GM21825 (cell line): ENCODE measurements around the gene PKN2.
"Not testable (repeated sequence)": the region's sequence is repeated elsewhere in the genome, so short reads cannot be mapped to it uniquely, and the experiment has no call there.

Experiments used
- ATAC-seq: cut with Tn5 transposase; IDR thresholded peaks from one replicate; pipeline ENCODE4 v1.9.1; 2021; ENCODE audit warnings: mild to moderate bottlenecking, moderate library complexity; ENCODE audit not compliant: unreplicated experiment

Gene PKN2

GRCh38 chr1:88876573-88877365 is 192.7 kb downstream of the PKN2 start:
- ATAC-seq: no peak

- ATAC-seq: no peak
Observed at GRCh38 chr1:88877382-88877825, 193.3 kb downstream of the PKN2 start.

- ATAC-seq: no peak
Observed at GRCh38 chr1:88877911-88878310, 193.8 kb downstream of the PKN2 start.

- ATAC-seq: no peak
Observed at GRCh38 chr1:88878731-88879130, 194.7 kb downstream of the PKN2 start.

GRCh38 chr1:88880717-88881116 is 196.6 kb downstream of the PKN2 start:
- not testable (repeated sequence) for ATAC-seq

- ATAC-seq: no peak
Observed at GRCh38 chr1:88883156-88883555, 199.1 kb downstream of the PKN2 start.
